Fibroblast of skin of right biceps (primary cell): ENCODE results near the gene ARMS2.

Experiments used
- DNase-seq: peaks from one replicate; pipeline ENCODE4 v3.0.0-alpha.2; 2013

The ARMS2 gene

DNA sequence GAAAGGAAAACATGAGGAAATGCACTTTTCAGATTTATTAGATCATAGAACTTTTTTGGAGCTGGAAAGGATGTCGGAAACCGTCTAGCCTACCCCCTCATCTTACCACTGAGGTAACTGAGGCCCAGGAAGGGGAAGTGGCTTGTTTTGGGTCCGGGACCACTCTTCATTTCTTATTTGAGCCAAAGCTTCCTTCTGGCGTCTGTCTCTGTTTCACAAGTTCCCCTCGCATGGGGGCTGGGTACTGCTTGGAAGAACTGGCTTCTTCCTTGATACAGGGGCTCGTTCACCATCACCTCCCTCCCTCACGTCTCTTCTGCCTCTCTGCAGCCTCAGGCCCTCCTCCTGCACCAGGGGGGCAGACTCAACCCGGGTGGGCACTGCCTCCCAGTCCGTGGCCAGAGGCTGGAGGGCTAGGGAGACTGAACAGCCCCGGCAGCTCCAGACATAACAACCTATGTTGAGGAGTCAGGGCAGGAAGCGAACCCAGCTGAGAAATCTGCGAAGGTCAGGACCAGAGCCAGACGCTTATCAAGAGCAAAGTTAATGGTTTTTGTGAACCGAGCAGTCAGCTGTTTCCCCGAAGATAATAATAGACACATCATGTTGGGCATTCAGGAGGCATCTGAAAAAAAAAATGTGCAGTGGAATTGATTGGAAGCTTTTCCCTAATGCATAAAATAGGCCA, 19.8 kb downstream of the ARMS2 start:
- DNase-seq = no peak

DNA sequence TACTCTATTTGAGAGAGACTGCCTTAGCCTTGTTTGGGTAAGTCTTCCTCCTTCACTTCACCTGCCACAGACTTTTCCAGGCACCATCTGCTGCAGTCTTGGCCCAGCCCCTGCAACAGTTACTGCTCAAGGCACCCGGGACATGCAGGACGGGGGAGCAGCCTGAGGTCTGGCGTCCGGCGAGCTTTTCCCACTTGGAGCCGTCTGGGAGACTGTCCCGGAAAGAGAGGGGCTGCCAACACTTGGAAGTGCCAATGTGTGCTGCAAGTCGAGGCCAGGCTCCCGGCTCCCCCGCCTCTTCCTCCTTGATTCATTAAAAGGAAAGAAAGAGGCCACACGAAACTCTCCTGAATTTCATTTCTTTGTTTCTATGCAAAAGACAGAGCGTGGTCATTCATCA, 20.6 kb downstream of the ARMS2 start:
- no peak for DNase-seq

GRCh38 chr10:122475591-122476332, 21.3 kb downstream of the ARMS2 start:
- peak; percentile 38 for DNase-seq

DNA sequence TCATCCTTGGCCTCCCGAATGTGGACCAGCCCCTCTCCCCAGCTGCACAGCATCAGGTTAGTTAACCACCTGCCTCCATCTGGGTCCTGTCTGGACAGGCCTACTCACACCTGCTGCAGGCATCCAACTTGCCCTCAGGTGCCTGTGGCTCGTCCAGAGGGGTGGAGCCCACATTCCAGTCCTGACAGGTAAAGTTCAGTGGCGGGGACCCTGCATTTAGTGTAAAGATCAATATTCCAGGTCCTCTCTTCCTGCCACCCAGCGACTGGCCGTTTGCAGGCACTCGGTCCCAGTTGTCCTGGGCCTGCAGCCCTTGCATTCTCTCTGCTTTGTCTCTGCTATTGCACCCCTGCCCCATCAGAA, 21.9 kb downstream of the ARMS2 start:
- DNase-seq = no peak

DNA sequence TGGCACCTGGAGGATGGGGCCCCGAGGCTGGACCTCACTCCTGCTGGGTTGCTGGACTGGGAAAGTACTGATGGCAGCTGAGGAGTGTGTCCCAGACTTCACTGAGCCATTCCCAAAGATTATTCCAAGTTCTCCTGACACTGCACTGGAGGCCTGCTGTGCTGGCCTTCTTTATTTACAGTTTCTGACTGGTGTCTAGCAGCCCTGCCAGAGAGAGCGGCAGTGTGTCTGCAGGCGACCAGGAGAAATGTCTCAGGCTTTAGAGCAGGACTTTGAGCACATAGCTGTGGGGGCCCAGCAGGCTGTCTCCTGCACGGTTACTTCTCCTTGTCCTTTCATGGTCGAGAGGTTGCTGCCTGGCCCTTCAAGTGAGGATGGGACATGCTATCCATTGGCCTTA, 23.0 kb downstream of the ARMS2 start:
- no peak for DNase-seq

DNA sequence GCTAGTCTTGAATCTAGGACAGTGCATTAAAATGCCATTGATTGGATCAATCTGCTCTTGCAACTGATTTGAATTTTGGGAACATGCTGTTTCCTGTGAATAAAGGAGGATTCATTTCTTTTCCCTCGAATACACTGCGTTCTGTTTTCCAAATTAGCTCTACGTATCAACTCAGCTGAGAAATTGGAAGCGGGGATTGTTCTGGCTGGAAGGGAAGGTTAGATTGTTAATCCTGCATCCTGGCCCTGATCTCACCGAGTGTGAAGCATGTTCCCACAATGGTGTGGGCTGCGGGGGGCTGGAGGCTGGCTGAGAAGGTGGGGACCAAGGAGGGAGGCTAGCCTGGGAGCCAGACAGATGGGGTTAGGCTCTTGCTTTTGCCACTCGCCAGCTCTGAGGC, 24.5 kb downstream of the ARMS2 start:
- DNase-seq = no peak

DNA sequence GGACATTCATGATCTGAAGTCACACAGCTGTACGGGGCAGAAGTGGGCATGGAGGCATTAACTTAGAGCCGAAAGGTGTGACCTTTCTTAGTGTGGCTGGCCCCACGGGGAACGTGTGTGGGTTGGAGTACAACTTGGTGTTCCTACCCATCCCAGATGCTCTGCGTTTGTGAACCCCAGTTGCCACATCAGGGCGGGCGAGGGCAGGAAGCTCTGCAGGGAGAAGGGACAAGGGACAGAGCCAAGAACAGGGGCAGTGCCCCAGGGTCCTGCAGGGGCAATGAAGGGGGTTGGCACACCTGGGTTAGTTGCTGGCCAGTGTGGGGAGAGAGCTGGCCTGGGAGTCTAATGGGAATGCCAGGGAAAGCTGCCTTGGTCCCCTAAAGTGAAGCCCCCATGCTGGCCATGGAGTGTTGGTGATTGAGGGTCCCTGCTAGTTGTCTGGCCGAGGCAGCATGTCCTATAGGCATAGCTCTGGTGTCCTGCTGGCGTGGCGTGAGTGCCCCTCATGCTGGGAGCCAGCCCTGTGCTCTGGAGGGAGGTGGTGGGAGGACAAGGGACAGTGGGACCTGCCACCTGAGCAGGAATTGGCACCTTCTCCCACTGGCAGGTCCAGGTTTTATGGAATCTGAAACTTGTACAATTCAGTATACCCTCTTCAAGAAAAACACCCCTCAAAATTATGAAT, 25.8 kb downstream of the ARMS2 start:
- DNase-seq = no peak

GRCh38 chr10:122481296-122482056, 27.0 kb downstream of the ARMS2 start:
- no peak for DNase-seq

- no peak for DNase-seq
Observed at GRCh38 chr10:122484276-122485060, 30.0 kb downstream of the ARMS2 start.

DNA sequence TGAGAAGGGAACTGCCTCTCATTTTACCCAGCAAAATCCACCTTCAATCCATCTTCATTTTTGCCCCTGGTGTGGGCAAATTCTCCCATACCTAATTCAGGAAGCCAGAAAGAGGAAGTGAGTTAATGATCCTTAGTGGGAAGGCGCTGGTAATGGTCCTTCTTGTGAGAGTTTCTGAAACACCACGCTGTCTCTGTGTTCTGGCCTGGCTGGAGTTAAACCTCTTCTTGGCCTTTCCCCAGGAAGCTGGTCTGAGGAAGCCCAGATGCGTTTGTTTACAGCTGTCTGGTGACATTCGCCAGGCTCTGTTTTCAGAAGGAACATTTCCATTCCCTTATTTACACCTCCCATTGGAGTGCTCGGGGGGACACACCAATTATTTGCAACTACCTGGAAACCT, 31.2 kb downstream of the ARMS2 start:
- no peak for DNase-seq

GRCh38 chr10:122486406-122487080, 32.1 kb downstream of the ARMS2 start:
- no peak for DNase-seq

GRCh38 chr10:122487174-122487765, 32.8 kb downstream of the ARMS2 start:
- peak; percentile 28 for DNase-seq

DNA sequence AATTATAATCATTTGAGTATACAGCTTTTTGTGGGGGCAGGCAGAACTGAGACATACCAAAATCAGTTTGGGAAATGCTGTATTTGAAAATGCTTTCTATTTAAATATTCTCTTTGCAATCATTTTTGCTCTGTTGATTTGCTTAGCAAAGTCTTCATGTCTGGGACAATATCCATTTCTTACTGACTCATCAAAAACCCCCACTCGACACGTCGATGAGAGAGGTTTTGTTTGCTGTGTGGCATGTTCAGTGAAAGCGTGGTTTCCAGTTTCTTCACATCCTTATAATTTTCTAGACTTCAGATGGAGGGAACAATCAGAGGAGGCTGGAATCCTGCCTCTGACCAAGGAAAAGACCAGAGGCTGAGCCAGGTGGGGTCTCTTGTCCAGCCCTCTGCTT, 35.8 kb downstream of the ARMS2 start:
- DNase-seq = peak; percentile 76

GRCh38 chr10:122490786-122491680, 36.6 kb downstream of the ARMS2 start:
- DNase-seq = no peak

GRCh38 chr10:122492006-122492405, 37.6 kb downstream of the ARMS2 start:
- DNase-seq = no peak

- peak; percentile 52 for DNase-seq
Observed at GRCh38 chr10:122492999-122493481, 38.6 kb downstream of the ARMS2 start.

GRCh38 chr10:122493761-122494160, 39.3 kb downstream of the ARMS2 start:
- DNase-seq = no peak

GRCh38 chr10:122494173-122494820, 39.8 kb downstream of the ARMS2 start:
- no peak for DNase-seq

DNA sequence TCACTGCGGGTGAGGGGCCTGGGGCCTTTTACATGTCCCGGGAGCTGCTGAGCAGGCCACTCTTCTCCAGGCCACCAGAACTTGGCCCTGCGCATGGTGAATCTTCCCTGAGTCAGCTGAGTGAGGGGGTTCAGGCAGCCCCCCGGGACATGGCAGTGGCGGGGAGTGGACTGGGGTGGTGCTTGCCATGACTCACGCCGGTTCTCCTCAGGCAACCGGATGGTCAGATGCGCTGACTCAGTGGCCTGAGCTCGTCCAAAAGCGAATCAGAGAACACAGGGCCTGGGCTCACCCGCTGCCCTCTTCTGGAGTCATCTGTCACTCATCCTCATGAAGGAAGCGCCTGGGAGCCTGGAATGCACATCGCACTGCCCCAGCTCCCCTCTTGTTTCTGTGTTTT, 40.4 kb downstream of the ARMS2 start:
- peak; percentile 82 for DNase-seq
